Astrocyte (in vitro differentiated cells and primary cell): Measurements from ENCODE around the gene ALPI. TPM values are rescaled to one million over a fixed set of nuclear protein-coding genes. Genes with fewer than 3 reads are reported as not detected.

Source experiments
- DNase-seq: peaks from one replicate; pipeline ENCODE4 v3.0.0-alpha.2; 2010; ENCODE audit warnings: low read depth
- FAIRE-seq: peaks from 2 replicates; lab custom pipeline; 2011; peaks lifted over from hg19 to GRCh38; lab: Jason Lieb, UNC
- H2AFZ ChIP-seq: 2 replicates; pipeline ENCODE4 v1.6.0; 2012; ENCODE audit warnings: low read depth, low read length, inconsistent platforms
- H3K27ac ChIP-seq: 2 replicates; pipeline ENCODE4 v1.5.1; 2011; ENCODE audit warnings: low read depth, low read length, inconsistent platforms
- H3K27me3 ChIP-seq: 2 replicates; pipeline ENCODE4 v1.6.0; 2011; ENCODE audit warnings: low read length, inconsistent platforms; ENCODE audit not compliant: insufficient read depth
- H3K36me3 ChIP-seq: 2 replicates; pipeline ENCODE4 v1.5.1; 2011; ENCODE audit warnings: low read length, inconsistent platforms; ENCODE audit not compliant: insufficient read depth
- H3K4me1 ChIP-seq: 2 replicates; pipeline ENCODE4 v1.5.1; 2011; ENCODE audit warnings: low read length, inconsistent platforms; ENCODE audit not compliant: insufficient read depth
- H3K4me2 ChIP-seq: 2 replicates; pipeline ENCODE4 v1.6.0; 2012; ENCODE audit warnings: low read length, inconsistent platforms
- H3K4me3 ChIP-seq: 2 replicates; pipeline ENCODE4 v1.5.1; 2011; ENCODE audit warnings: low read depth, mild to moderate bottlenecking, low read length, inconsistent platforms; ENCODE audit not compliant: insufficient read depth
- H3K79me2 ChIP-seq: 2 replicates; pipeline ENCODE4 v1.6.0; 2012; ENCODE audit warnings: mild to moderate bottlenecking, low read length, inconsistent platforms; ENCODE audit not compliant: insufficient read depth
- H3K9ac ChIP-seq: 2 replicates; pipeline ENCODE4 v1.6.0; 2012; ENCODE audit warnings: mild to moderate bottlenecking, low read length, inconsistent platforms
- H3K9me3 ChIP-seq: 2 replicates; pipeline ENCODE4 v1.5.1; 2012; ENCODE audit warnings: low read depth, mild to moderate bottlenecking, low read length, inconsistent platforms; ENCODE audit not compliant: insufficient read depth
- H4K20me1 ChIP-seq: 2 replicates; pipeline ENCODE4 v1.6.0; 2012; ENCODE audit warnings: low read length, inconsistent platforms; ENCODE audit not compliant: insufficient read depth
- H3K27ac Mint-ChIP-seq: one replicate; pipeline ENCODE4 v1.8.0; 2021; ENCODE audit warnings: mild to moderate bottlenecking, mixed read lengths; ENCODE audit not compliant: unreplicated experiment
- H3K27me3 Mint-ChIP-seq: one replicate; pipeline ENCODE4 v1.8.0; 2021; ENCODE audit warnings: low read depth, mixed read lengths; ENCODE audit not compliant: unreplicated experiment
- H3K36me3 Mint-ChIP-seq: one replicate; pipeline ENCODE4 v1.8.0; 2021; ENCODE audit warnings: low read depth, mixed read lengths; ENCODE audit not compliant: unreplicated experiment
- H3K4me1 Mint-ChIP-seq: one replicate; pipeline ENCODE4 v1.8.0; 2021; ENCODE audit warnings: low read depth, mixed read lengths; ENCODE audit not compliant: unreplicated experiment
- H3K4me3 Mint-ChIP-seq: one replicate; pipeline ENCODE4 v1.8.0; 2021; ENCODE audit warnings: mild to moderate bottlenecking, moderate library complexity, mixed read lengths; ENCODE audit not compliant: unreplicated experiment
- H3K9me3 Mint-ChIP-seq: one replicate; pipeline ENCODE4 v1.8.0; 2021; ENCODE audit warnings: mild to moderate bottlenecking, mixed read lengths; ENCODE audit not compliant: unreplicated experiment
- EZH2 ChIP-seq: IDR thresholded peaks from 2 replicates; pipeline ENCODE4 v1.6.1; 2012; ENCODE audit warnings: mild to moderate bottlenecking, low read length, inconsistent platforms; ENCODE audit not compliant: insufficient read depth
- total RNA-seq: library from RNA; stranded (reverse); gene quantifications from 2 replicates; pipeline ENCODE4 v1.2.1, GENCODE V29; 2021
- TF ChIP-seq, protein P1 (sequence below): IDR thresholded peaks from 2 replicates; pipeline ENCODE4 v1.5.1; 2011; ENCODE audit warnings: low read depth, mild to moderate bottlenecking, inconsistent platforms, low read length, moderate library complexity; ENCODE audit not compliant: insufficient read depth

The ALPI gene
- total RNA-seq, 1 donor from 2014 or later, result not detected

DNA sequence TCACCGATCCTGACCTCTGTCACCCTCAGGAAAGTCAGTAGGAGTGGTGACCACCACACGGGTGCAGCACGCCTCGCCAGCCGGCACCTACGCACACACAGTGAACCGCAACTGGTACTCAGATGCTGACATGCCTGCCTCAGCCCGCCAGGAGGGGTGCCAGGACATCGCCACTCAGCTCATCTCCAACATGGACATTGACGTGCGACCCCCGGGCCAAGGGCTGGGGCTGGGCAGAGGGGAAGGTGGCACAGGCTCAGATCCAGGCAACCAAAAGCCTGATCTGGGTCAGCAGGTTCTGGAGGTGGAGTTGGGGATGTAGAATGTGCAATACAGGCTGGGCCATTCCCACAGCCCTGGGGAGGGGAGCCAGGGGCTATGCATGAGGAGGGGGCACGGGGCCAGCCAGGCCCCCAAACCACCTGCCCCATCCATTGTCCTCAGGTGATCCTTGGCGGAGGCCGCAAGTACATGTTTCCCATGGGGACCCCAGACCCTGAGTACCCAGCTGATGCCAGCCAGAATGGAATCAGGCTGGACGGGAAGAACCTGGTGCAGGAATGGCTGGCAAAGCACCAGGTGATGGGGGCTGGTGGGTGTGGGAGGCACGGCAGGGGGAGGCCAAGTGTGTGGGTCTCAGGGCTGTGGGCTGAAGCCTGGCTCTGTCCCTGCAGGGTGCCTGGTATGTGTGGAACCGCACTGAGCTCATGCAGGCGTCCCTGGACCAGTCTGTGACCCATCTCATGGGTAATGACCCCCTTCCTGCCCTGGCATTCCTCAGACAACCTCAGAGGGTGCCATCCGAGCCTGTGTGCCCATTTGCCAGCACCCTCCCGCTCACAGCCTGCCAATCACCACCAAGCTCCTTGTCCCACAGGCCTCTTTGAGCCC is 1.4 kb downstream of the ALPI start:
- H3K9ac ChIP-seq, result no peak overlapping the region
- Mint-ChIP-seq H3K9me3 (peaks cover 5% of the 10 kb centered on the region), H3K4me3 (no peak overlapping the region), H3K36me3 (no peaks in the 10 kb centered on the region), H3K27ac (no peak overlapping the region), H3K4me1 (no peaks in the 10 kb centered on the region), H3K27me3 (peaks cover 62% of the 10 kb centered on the region)
- no peaks in the 10 kb centered on the region for H3K79me2 ChIP-seq
- no peak for TF ChIP-seq EZH2
- TF ChIP-seq, protein P1, sequence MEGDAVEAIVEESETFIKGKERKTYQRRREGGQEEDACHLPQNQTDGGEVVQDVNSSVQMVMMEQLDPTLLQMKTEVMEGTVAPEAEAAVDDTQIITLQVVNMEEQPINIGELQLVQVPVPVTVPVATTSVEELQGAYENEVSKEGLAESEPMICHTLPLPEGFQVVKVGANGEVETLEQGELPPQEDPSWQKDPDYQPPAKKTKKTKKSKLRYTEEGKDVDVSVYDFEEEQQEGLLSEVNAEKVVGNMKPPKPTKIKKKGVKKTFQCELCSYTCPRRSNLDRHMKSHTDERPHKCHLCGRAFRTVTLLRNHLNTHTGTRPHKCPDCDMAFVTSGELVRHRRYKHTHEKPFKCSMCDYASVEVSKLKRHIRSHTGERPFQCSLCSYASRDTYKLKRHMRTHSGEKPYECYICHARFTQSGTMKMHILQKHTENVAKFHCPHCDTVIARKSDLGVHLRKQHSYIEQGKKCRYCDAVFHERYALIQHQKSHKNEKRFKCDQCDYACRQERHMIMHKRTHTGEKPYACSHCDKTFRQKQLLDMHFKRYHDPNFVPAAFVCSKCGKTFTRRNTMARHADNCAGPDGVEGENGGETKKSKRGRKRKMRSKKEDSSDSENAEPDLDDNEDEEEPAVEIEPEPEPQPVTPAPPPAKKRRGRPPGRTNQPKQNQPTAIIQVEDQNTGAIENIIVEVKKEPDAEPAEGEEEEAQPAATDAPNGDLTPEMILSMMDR, result no peak
- H3K4me3 ChIP-seq, result no peak overlapping the region
- H3K9me3 ChIP-seq, result no peaks in the 10 kb centered on the region
- H3K36me3 ChIP-seq, result no peaks in the 10 kb centered on the region
- H2AFZ ChIP-seq, result no peak overlapping the region
- FAIRE-seq (no peak), DNase-seq (no peak)
- H3K4me2 ChIP-seq, result no peak overlapping the region
- H3K27me3 ChIP-seq, result peaks cover 22% of the 10 kb centered on the region
- H4K20me1 ChIP-seq, result no peaks in the 10 kb centered on the region
- H3K27ac ChIP-seq, result no peak overlapping the region
- peaks cover 7% of the 10 kb centered on the region for H3K4me1 ChIP-seq

DNA sequence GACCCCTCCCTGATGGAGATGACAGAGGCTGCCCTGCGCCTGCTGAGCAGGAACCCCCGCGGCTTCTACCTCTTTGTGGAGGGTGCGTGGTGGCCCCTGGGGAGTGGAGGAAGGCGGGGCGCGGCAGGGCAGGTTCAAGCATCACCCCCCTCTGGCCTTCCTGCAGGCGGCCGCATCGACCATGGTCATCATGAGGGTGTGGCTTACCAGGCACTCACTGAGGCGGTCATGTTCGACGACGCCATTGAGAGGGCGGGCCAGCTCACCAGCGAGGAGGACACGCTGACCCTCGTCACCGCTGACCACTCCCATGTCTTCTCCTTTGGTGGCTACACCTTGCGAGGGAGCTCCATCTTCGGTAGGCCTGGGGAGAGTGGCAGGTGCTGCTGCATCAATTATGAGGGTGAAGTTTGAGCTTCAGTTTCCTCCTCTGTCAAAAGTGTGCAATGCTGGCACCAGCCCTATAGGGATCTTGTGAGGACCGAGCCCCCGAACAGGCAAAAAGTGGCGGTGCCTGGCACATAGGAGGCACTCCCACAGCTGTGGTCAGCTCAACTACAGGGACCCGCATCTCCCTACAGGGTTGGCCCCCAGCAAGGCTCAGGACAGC is 2.2 kb downstream of the ALPI start:
- no peak overlapping the region for H3K9ac ChIP-seq
- Mint-ChIP-seq H3K4me3 (no peak overlapping the region), H3K4me1 (no peaks in the 10 kb centered on the region), H3K9me3 (peaks cover 5% of the 10 kb centered on the region), H3K36me3 (no peaks in the 10 kb centered on the region), H3K27me3 (peaks cover 62% of the 10 kb centered on the region), H3K27ac (no peak overlapping the region)
- H3K27me3 ChIP-seq, result peaks cover 27% of the 10 kb centered on the region
- H3K4me2 ChIP-seq, result no peak overlapping the region
- no peak overlapping the region for H2AFZ ChIP-seq
- H3K4me1 ChIP-seq, result peaks cover 7% of the 10 kb centered on the region
- H3K9me3 ChIP-seq, result no peaks in the 10 kb centered on the region
- H3K4me3 ChIP-seq, result no peak overlapping the region
- DNase-seq (no peak), FAIRE-seq (no peak)
- no peak for TF ChIP-seq EZH2
- TF ChIP-seq, protein P1, result no peak
- H3K36me3 ChIP-seq, result no peaks in the 10 kb centered on the region
- no peaks in the 10 kb centered on the region for H3K79me2 ChIP-seq
- H3K27ac ChIP-seq, result no peak overlapping the region
- no peaks in the 10 kb centered on the region for H4K20me1 ChIP-seq
